HG03097 (cell line): ENCODE results near the gene KDM4C.

ENCODE experiments used
- ATAC-seq: cut with Tn5 transposase; IDR thresholded peaks from one replicate; pipeline ENCODE4 v1.9.1; 2021; ENCODE audit not compliant: unreplicated experiment, low FRiP score

The KDM4C gene

GRCh38 chr9:6897207-6897822 lies 139.5 kb downstream of the KDM4C start:
- ATAC-seq, result no peak

GRCh38 chr9:6897898-6898302 lies 140.1 kb downstream of the KDM4C start:
- no peak for ATAC-seq

- ATAC-seq, result no peak
Observed at GRCh38 chr9:6899274-6899673, 141.5 kb downstream of the KDM4C start.

DNA sequence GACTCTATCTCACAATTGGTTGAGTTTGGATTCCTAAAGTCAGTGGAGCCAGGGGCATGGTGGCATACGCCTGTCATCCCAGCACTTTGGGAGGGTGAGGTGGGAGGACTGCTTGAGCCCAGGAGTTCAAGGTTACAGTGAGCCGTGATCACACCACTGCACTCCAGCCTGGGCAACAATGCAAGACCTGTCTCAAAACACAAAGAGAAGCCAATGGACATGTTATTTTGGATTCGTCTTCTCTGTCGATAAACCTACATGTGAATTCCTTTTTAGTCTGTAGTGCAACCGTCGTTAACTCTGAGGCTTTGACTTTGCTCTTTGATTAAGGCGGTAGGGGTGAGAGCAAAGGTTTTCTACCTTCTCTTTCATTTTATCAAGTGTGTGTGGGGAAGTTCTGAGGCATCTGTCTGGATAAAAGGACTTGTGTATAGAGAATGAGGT lies 142.7 kb downstream of the KDM4C start:
- no peak for ATAC-seq

DNA sequence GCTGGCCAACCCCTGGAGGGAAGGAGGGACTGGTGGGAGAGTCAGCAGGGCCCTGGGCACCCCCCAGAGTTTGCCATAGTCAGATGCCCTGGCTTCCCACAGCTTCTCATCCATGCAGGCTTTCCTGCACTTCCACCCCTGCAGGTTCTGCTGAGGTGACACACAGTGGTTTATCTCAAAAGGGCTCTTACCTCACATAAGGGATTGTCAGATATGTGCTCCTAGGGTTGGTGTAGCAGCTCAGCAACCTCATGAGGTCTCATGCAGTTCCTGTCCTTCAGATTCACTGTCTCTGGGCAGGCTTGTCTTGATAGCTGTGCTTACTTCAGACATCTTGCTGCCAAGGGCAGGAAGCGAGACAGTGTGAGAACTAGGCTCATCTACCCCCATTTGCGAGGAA lies 143.4 kb downstream of the KDM4C start:
- no peak for ATAC-seq

DNA sequence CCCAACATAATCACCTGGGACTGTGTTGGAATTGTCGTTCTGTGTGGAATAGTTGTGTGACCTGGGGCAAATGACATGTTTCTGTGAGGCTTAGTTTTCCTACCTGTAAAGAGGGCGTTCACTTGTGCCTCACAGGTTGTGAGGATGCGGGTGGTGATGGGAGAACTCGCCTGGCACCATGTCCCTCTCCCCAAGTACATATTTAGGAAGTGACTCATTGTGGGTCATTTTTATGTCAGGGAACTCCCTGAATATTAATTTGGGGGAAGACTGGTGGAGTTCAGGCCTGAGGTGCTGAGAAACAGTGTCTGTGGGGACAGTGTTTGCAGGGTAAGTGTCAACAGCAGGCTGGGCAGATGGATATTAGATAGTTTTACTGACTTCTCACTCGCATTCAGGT lies 144.7 kb downstream of the KDM4C start:
- ATAC-seq, result no peak

GRCh38 chr9:6904371-6904770 lies 146.6 kb downstream of the KDM4C start:
- ATAC-seq, result no peak

DNA sequence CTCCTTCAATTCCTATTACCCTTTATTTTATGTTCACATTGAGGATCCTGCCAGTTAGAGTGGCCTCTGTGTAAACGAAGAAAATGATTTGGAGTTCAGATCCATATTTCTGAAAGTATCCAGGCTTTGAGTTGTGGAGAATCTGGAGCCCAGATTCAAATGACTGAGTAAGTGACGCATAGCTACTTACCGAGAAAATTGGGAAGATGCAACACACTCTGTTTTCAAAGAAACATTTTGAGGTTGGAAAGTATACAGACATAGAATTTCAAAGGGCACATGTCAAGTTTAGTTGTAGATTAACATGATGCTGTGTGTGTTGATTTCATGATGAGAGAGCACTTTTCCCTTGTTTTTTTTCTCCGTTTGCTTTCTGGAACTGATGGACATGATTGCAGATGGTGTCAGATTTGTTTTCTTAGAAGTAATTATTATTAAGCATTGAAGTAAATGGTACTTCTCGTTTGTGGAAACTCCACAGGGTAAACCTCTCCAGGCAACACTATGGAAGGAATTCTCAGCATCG lies 148.1 kb downstream of the KDM4C start:
- no peak for ATAC-seq

DNA sequence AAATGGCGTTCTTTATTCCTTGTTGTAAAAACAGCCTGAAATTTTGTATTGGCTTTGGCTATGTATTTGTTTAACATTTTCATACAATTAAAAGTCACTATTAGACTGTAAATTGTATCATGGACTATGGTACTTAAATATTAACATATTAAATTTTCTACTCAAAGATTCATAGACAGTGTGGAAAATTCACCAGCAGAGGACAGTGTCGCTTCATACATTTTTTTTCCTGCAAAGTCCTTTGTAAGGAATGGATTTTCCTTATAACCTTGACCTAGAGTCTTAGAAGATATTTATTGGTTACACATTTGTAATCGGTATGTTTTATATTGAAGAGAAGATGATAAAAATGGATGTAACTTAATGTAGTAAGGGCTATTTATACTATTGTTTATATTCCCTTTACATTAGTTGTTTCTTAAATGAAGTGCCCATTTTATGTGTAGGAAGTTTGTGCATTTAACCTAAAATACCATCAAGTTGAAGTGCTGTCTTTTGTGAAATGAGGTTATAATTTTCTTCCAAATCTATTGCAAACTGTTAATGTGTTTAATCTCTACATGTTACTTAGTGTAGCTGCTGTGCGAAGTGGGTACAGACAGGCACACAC lies 150.1 kb downstream of the KDM4C start:
- ATAC-seq, result no peak

- no peak for ATAC-seq
Observed at GRCh38 chr9:6909181-6909580, 151.4 kb downstream of the KDM4C start.

GRCh38 chr9:6910032-6910431 lies 152.3 kb downstream of the KDM4C start:
- no peak for ATAC-seq

DNA sequence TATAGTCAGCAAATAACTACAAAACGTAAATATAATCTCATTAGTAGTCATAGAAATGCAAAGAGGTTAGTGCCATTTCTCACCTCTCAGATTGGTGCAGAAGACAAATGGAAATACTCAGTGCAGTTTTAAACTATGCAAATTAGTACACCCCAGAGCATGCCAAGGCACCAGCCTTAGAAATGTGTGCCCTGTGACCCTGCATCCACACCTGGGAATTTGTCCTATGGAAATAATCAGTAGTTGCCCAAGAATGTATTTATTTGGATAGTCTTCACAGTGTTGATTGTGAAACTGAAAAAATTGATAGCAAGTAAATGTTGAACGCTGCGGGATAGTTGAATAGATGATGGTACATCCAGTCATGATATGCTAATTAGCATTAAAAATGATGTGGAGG lies 152.7 kb downstream of the KDM4C start:
- no peak for ATAC-seq

GRCh38 chr9:6911901-6912638 lies 154.3 kb downstream of the KDM4C start:
- no peak for ATAC-seq

DNA sequence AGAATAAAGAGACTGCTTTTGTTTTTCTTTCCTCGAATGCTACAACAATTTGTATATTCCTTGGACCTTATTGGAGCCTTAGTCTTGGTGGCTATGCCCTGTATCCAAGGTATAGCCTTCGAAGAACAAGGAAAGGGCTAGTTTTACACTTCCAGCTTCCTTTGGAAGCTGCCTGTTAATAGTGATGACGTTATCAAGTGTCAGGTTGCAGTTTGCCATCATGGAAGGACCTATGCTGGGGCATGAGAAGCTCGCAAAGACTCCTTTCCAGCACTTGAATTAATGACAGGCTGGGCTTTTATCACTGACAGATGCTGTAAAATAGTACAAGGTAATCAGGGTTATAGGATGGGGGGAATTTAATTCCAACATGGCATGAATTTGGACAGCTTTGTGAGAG lies 157.9 kb downstream of the KDM4C start:
- ATAC-seq, result no peak

GRCh38 chr9:6917162-6917561 lies 159.4 kb downstream of the KDM4C start:
- peak; percentile 67 for ATAC-seq

- no peak for ATAC-seq
Observed at GRCh38 chr9:6920041-6920440, 162.3 kb downstream of the KDM4C start.

DNA sequence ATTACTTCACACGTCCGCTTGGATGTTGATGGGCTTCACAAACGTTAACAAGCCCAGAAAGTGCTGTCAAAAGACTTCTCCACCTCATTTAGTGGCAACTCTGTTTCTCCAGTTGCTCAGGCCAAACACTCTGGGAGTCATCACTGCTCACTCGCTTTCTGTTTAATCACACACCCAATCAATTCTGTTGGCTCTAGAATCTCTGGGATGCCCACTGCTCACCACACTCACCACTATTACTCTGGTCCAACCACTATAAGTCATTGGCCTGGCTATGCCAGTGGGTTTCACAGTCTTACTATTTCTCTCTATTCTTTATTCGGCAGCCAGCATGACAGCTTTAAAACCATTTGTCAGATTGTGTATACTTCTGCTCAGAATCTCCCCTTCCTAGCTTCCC lies 163.5 kb downstream of the KDM4C start:
- no peak for ATAC-seq

DNA sequence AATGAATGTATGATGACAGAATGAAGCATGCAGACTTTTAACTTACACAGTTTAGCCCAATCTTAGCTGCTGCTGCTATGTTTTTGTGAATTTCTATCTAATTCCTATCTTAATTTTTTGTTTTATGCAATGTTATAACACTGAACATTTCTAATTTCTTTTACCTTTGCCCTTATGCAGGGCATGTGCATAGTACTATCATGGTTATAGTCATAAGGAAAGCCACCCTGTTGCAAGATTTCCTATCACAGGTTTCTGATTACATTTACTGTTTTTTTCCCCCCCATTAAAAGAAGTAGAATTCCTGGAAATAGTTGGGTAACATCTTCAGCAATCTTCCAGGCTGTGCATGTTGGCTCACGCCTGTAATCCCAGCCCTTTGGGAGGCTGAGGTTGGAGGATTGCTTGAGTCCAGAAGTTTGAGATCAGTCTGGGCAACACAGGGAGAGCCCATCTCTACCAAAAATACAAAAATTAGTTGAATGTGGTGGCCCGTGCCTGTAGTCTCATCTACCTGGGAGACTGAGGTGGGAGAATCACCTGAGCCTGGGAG lies 164.4 kb downstream of the KDM4C start:
- ATAC-seq, result no peak

GRCh38 chr9:6922680-6923079 lies 164.9 kb downstream of the KDM4C start:
- ATAC-seq, result no peak

- ATAC-seq, result no peak
Observed at GRCh38 chr9:6923086-6923485, 165.3 kb downstream of the KDM4C start.

- no peak for ATAC-seq
Observed at GRCh38 chr9:6924149-6924548, 166.4 kb downstream of the KDM4C start.
